PC-3 (cell line): ENCODE measurements around the gene FRMPD2.

Experiments
- CTCF ChIP-seq: fragments of 300-600 bp; sonication (generic); conservative IDR thresholded peaks from 2 replicates; pipeline ENCODE4 v1.5.1; 2017; ENCODE audit warnings: antibody characterized with exemption, low read depth, mild to moderate bottlenecking, low read length
- EZH2 ChIP-seq: fragments of 300-600 bp; sonication (generic); IDR thresholded peaks from one replicate; pipeline ENCODE4 v1.6.1; 2017; ENCODE audit warnings: antibody characterized with exemption, mild to moderate bottlenecking, low read length; ENCODE audit not compliant: unreplicated experiment
- EZH2phosphoT487 ChIP-seq: fragments of 300-600 bp; sonication (generic); IDR thresholded peaks from 2 replicates; pipeline ENCODE4 v1.6.1; 2018; ENCODE audit warnings: mild to moderate bottlenecking, antibody characterized with exemption, low read length, borderline replicate concordance

GRCh38 chr10:48285710-48286109 is 11.2 kb upstream of the FRMPD2 start:
- TF ChIP-seq CTCF (no peak), EZH2 (no peak), EZH2phosphoT487 (no peak)
